Frontal cortex (tissue), 4 donors: Measurements from ENCODE around the gene PPIL4. TPM values are rescaled to one million over a fixed set of nuclear protein-coding genes. Genes with fewer than 3 reads are reported as not detected.
"Not testable (repeated sequence)": the region's sequence is repeated elsewhere in the genome, so short reads cannot be mapped to it uniquely, and the experiment has no call there.

ENCODE experiments used
- DNase-seq, 2 donors: peaks; one replicate each; pipeline ENCODE4 v3.0.0; 2012; ENCODE audit warnings: low spot score in 2 of 2
- FAIRE-seq: peaks from 2 replicates; lab custom pipeline; 2012; peaks lifted over from hg19 to GRCh38; lab: Jason Lieb, UNC
- small RNA-seq: library from RNA; depleted of rRNA; stranded (forward); fragments of <200 nt; gene quantifications from one replicate; pipeline ENCODE3, GENCODE V24; 2014
- total RNA-seq: library from RNA; depleted of rRNA; stranded (reverse); fragments of >200 nt; gene quantifications from one replicate; pipeline ENCODE4 v1.2.3, GENCODE V29; 2014
- donor health status: control.
- donor health status: control.
- donor health status: control.

Gene PPIL4
- total RNA-seq, 1 donor from 2014 or later, result 35.1 TPM

DNA sequence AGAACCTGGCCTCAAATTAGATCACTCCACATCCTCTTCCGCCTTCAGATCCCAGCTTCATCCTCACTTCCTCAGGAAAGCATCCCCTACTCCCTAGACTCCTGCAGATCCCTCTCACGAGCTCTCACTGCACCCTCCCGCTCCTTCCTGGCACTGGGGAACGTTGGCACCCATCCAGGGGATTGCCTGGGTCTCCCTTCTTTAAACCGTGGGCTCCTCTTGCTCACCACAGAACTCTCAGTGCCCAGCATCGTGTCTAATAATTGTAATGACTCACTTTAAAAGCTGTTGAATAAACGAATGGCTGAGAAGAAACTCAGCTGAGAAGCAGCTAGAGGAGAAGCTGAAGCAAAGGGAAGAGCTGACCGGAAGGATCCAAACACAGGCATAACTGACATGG lies 81.4 kb downstream of the PPIL4 start:
- DNase-seq, result no peak
- no peak for FAIRE-seq

DNA sequence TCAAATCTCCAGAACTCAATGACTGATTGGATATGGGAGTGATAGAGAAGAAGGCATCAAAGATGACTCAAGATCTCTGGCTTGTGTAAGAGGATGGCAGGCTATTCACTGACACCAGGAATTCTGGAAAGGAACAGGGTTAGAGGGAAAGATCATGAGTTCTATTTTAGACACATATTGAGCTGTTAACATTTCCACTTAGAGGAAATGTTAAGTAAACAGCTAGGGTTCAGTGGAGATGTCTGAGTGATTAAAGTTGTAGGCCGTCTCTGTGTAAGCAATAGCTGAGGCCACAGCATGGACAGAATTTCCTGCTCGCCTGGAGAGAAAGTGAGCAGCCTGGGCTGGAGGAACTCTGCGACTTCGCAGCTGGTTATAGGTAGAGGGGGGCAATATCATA lies 82.1 kb downstream of the PPIL4 start:
- FAIRE-seq, result no peak
- DNase-seq, result no peak

DNA sequence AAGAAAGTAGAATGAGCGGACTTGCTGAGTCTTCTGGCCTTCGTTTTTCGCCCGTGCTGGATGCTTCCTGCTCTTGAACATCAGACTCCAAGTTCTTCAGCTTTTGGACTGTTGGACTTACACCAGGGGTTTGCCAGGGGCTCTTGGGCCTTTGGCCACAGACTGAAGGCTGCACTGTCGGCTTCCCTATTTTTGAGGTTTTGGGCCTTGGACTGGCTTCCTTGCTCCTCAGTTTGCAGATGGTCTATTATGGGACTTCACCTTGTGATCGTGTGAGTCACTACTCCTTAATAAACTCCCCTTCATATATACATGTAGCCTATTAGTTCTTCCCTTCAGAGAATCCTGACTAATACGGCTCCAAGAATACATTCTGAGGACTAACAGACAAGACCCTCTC lies 83.1 kb downstream of the PPIL4 start:
- not testable (repeated sequence) for DNase-seq, FAIRE-seq

DNA sequence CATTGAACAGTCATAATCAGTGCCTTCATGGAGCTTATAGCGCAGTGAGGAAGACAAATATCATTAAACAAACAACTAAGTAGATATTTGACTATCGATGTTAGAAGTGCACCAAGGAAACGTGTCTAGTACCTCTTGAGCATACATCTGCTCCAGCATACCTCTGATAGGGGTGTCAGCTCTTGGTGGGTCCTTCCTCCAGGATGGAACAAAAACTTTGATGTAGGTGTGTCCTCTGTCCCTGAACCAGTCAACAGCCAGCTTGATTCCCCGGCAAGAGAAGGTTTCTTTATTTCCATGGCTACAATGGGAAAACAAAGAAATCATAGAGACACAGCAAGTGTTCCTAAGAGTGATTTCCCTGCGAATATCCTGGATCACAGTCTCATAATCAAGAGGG lies 84.2 kb downstream of the PPIL4 start:
- no peak for DNase-seq
- no peak for FAIRE-seq

DNA sequence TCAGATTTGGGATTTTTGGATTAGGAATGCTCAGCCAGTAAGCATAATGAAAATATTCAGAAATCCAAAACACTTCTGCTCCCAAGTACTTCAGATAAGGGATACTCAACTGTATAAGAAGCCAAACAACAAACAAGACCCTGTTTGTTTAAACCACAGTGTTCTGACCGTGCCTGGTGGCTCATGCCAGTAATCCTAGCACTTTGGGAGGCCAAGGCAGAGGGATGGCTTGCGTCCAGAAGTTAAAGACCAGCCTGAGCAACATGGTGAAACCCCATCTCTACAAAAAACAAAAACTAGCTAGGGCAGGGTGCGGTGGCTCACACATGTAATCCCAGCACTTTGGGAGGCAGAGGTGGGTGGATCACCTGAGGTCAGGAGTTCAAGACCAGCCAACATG lies 85.6 kb downstream of the PPIL4 start:
- not testable (repeated sequence) for FAIRE-seq, DNase-seq

DNA sequence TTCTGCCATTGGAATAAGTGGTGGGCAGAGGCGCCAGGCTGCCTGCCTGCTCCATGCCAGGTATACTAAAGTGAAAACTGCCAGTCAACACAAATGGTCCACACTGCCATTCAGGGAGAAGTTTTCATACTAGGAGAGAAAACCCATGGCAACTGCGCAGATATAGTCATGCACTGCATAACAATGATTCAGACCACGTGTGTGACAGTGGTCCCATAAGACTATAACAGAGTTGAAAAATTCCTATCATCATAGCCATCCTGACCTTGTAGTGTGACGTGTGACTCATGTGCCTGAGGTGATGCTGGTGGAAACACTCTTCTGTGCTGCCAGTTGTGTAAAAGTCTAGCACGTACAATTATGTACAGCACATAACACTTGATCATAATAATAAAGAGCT lies 86.1 kb downstream of the PPIL4 start:
- DNase-seq (no peak), FAIRE-seq (no peak)

DNA sequence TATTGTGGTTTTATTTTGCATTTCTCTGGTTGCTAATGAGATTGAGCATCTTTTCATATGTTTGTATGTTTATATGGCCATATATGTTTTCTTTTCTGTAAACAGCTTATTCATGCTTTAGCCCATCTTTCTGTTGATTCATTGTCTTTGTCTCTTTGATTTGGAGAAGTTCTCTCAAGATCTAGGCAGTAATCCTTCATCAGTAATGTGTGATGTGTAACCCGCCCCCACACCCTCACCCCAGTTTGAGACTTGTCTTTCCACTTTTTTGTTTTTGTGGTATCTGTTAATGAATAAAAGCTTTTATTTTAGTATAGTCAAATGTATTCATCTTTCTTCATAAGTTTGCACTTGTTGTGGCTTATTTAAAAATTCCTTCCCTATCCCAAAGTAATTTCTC lies 87.0 kb downstream of the PPIL4 start:
- DNase-seq (no peak), FAIRE-seq (no peak)

DNA sequence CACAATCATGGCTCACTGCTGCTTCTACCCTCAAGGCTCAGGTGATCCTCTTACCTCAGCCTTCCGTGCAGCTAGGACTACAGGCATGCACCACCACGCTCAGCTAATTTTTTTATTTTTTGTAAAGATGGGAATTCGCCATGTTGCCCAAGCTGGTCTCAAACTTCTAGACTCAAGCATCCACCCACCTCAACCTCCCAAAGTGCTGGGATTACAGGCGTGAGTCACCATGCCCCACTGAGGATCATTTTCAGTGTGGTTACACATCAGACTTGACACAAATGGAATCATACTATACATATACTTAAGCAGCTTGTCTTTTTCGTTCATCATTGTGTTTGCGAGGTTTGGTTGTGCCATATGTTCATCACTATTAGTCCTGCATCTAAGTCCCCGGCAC lies 87.6 kb downstream of the PPIL4 start:
- FAIRE-seq (no peak), DNase-seq (no peak)

DNA sequence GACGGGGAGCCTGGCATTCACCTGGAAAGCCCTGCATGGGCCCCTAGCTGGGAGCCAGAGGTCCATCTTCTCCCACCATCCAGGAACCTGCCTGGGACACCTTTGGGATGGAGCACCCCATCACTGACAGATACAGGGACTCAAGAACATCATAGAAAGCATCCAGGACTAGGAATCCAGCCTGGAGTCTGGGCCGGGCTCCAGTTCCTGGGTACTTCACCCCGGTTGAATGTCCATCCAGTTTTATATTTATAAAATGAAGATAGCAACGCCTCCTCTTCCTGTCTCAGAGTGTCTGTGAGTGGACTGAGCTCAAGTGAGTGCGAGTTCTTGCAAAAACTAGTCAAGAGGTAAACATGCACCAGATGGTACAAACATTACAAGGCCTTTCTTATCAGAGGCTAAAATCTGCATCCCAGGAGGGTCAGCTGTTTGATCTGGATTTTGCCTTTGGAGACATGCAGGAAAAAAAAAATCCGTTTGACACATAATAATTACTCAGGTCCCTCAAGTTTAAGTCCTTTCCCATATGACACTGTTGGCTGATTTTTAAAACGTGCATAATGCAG lies 88.4 kb downstream of the PPIL4 start:
- no peak for DNase-seq
- FAIRE-seq, result no peak

DNA sequence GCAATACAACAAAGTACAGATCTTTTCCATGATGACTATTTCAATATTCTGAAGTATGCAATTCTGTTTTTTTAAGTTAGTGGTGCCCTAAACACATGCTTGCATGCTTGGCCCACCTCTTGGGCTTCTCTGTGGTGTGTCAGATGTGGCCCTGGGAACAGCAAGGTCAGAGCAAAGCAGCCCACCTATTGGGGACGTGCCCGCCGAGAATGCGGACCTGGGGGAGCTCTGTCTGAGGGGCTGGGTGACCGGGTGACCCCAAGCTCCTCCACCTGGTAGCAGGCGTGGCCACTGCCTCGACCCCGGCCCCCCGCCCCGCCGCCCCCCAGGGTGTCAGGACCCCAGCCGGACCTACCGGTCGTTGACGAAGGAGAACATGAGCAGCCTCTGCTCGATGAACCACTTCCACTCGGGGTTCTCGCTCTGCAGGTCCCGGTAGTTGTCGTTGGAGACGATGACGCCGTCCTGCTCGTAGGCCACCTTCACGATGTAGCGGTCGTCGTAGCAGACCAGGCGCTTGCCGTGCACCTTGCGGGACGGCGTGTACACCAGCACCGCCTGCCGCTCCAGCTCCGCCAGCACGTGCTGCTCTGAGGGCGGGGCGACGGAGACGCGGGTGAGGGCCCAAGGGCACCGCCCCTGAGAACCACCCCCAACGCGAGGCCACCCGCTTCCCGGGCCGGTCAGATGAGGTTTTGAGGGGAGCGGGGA lies 89.4 kb downstream of the PPIL4 start:
- DNase-seq (no peak), FAIRE-seq (no peak)

DNA sequence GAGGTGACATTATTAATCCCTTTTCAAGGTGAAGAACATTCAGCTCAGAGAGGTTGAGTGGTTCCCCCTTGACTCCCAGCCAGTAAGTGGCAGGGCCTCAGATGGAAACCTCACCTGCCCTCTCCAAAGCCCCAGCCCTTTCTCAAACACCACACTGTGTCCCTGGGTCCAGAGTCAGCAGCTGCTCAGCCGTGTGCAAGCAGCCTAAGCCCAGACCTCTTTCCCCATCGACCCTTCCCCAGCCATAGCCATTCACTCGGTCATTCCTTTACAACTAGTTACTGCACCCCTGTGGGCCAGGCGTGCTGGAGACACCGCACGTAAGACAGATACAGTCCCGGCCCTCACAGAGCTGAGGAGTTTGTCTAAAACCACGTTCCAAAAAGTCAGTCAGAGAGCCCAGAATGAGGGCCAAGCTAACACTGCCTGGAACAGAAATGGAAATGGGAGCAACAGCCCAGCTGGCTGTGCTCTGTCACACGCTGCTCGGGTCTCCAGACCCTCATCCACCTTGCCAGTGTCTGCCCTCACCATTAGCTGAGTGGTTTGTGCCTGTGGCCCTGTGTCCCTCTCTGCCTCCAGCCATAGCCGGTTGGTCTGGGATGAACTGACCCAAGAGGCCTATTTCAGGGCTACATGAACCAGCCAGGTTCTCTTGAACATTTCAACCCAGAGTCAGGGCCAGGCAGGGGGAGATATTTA lies 90.7 kb downstream of the PPIL4 start:
- no peak for DNase-seq
- FAIRE-seq, result no peak

Small RNA genes lying within 50 kb of the gene (small RNA-seq; reads per million reads assigned to genes)
- gene RF00410 (not detected), gene RNU7-3P (not detected)

Other genes starting within 250 kb of the PPIL4 start
- gene TAB2, start 228.3 kb downstream of the PPIL4 start, total RNA-seq, result 28.9 TPM
- 2.4 TPM for gene SUMO4, start 145.8 kb downstream of the PPIL4 start, total RNA-seq
- gene ZC3H12D, start 61.0 kb downstream of the PPIL4 start, total RNA-seq, result 0.41 TPM
- gene GINM1, start 20.3 kb upstream of the PPIL4 start, total RNA-seq, result 31.0 TPM
- gene KATNA1, start 102.7 kb upstream of the PPIL4 start, total RNA-seq, result 23.6 TPM
- gene LATS1, start 172.1 kb upstream of the PPIL4 start, total RNA-seq, result 22.8 TPM
- gene NUP43, start 200.5 kb upstream of the PPIL4 start, total RNA-seq, result 24.9 TPM
- 152 TPM for gene PCMT1, start 203.7 kb upstream of the PPIL4 start, total RNA-seq